Measurements from ENCODE around the gene ATAD1.

DNA sequence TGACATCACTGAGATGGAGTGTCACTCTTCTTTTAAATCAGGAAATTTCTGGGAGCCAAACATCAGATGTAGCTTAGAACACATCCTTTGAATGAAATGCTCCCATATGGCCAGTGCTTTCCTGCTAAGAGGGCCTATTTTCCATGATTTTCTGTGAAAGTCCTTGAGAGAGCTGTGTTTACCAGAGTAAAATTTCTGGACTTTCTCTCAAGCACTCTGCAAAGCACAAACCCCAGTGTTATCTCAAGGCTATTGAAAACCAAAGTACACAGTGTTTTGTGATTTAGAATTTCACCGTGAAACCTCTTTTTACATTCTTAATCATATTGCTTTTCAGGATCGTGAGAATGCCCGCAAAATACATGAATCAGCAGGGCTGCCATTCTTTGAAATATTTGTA lies 104.3 kb downstream of the ATAD1 start:
- TF ChIP-seq POLR2AphosphoS5 (IDR thresholded peaks at IDR 0.05), result no peak
- no peak for TF ChIP-seq POLR2A (IDR thresholded peaks at IDR 0.05)
- TF ChIP-seq, protein P1, sequence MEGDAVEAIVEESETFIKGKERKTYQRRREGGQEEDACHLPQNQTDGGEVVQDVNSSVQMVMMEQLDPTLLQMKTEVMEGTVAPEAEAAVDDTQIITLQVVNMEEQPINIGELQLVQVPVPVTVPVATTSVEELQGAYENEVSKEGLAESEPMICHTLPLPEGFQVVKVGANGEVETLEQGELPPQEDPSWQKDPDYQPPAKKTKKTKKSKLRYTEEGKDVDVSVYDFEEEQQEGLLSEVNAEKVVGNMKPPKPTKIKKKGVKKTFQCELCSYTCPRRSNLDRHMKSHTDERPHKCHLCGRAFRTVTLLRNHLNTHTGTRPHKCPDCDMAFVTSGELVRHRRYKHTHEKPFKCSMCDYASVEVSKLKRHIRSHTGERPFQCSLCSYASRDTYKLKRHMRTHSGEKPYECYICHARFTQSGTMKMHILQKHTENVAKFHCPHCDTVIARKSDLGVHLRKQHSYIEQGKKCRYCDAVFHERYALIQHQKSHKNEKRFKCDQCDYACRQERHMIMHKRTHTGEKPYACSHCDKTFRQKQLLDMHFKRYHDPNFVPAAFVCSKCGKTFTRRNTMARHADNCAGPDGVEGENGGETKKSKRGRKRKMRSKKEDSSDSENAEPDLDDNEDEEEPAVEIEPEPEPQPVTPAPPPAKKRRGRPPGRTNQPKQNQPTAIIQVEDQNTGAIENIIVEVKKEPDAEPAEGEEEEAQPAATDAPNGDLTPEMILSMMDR (IDR thresholded peaks at IDR 0.05), result no peak
- TF ChIP-seq EP300 (IDR thresholded peaks at IDR 0.05), result no peak

All from sigmoid colon (tissue), 4 donors.